Gastroesophageal sphincter (tissue), 3 donors: ENCODE data around the gene CIRBP.

Experiments used
- CTCF ChIP-seq, 4 experiments: fragments of 200-600 bp in 2 of 4; fragments of 450-650 bp in 2 of 4; sonication (generic) in 1 of 4; IDR thresholded peaks; one replicate each; pipeline ENCODE4 v1.5.1; 2017 to 2019; ENCODE audit warnings: antibody characterized with exemption in 4 of 4, mild to moderate bottlenecking in 2 of 4, moderate library complexity in 2 of 4
- EP300 ChIP-seq: sonication (generic); formaldehyde crosslinking; IDR thresholded peaks from one replicate; pipeline ENCODE4 v1.6.1; 2017; ENCODE audit warnings: antibody characterized with exemption, mild to moderate bottlenecking
- POLR2A ChIP-seq, 2 donors: fragments of 450-650 bp; IDR thresholded peaks; one replicate each; pipeline ENCODE4 v1.6.1; 2017; ENCODE audit warnings: antibody characterized with exemption in 2 of 2, mild to moderate bottlenecking in 2 of 2, moderate library complexity in 1 of 2
- POLR2AphosphoS5 ChIP-seq: sonication (generic); formaldehyde crosslinking; IDR thresholded peaks from one replicate; pipeline ENCODE4 v1.6.1; 2017; ENCODE audit warnings: antibody characterized with exemption

DNA sequence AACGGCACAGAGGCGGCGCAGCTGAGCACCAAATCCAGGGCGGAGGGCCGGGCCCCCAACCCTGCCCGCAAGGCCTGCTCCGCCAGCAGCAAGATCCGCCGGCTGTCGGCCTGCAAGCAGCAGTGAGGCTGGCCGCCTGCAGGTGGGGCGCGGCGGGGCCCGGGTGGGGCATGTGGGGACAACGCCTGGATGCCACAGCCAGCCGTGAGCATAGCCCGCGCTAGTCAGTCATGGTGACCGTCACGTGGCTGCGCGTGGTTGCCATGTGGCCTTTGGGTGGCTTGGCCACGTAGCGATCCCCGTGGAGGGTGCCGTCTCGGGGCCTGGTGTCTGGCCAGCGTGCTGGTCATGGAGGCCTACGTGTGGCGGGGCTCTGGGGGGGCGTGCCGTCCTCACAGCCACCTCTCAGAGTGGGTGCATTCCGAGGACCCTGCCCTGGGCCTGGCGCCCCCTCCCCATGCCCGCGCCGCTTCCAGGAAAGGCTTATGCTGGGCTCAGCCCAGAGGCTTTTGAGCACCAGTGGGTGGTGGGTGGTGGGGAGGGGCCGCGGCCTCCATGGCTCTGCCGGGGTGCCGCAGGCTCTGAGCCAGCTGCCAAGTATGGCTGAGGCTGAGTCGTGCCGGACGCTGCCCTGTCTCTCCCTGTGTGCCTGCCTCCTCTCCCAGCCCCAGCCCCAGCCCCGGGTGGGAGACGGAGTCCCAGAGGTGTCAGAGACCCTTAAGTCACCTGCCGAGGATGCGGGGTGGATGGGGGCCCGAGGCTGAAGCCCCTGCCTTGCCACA, 42.4 kb upstream of the CIRBP start:
- TF ChIP-seq CTCF (IDR thresholded peaks at IDR 0.05) (no peak), POLR2A (IDR thresholded peaks at IDR 0.05) (no peak), POLR2AphosphoS5 (no peak), EP300 (no peak)
